CD14-positive monocyte (primary cell): ENCODE measurements around the gene PTPN12. TPM values are rescaled to one million over a fixed set of nuclear protein-coding genes. Genes with fewer than 3 reads are reported as not detected.
A peak's percentile ranks its signal among the peaks of the same experiment; 100 is the strongest.

Source experiments
- DNase-seq, 3 donors: peaks; one replicate each; pipeline ENCODE4 v3.0.0-alpha.2; 2011 to 2022
- H2AFZ ChIP-seq: 2 replicates; pipeline ENCODE4 v1.6.0; 2012; ENCODE audit warnings: mild to moderate bottlenecking, low read depth, low read length, inconsistent platforms; ENCODE audit not compliant: insufficient read depth, poor library complexity, severe bottlenecking
- H3K27ac ChIP-seq, 2 donors: 1 replicate in 1 of 2; 2 replicates in 1 of 2; pipeline ENCODE4 v1.5.1; 2012 to 2013; ENCODE audit warnings: low read length in 2 of 2, control low read depth in 1 of 2, inconsistent platforms in 1 of 2, low read depth in 1 of 2, mild to moderate bottlenecking in 1 of 2
- H3K27me3 ChIP-seq, 2 donors: one replicate each; pipeline versions ENCODE4 v1.6.0 to v1.6.1; 2011 to 2013; ENCODE audit warnings: low read length in 2 of 2; ENCODE audit not compliant: control insufficient read depth in 2 of 2, insufficient read depth in 2 of 2
- H3K36me3 ChIP-seq, 2 donors: replicated peaks in 1 of 2; 1 replicate in 1 of 2; 2 replicates in 1 of 2; pipeline versions ENCODE4 v1.5.1 to v1.6.1; 2012 to 2013; ENCODE audit warnings: low read length in 2 of 2, control low read depth in 1 of 2, inconsistent platforms in 1 of 2, mild to moderate bottlenecking in 1 of 2; ENCODE audit not compliant: insufficient read depth in 2 of 2, control insufficient read depth in 1 of 2
- H3K4me1 ChIP-seq, 2 donors: 1 replicate in 1 of 2; 2 replicates in 1 of 2; pipeline versions ENCODE4 v1.5.1 to v1.6.1; 2012 to 2013; ENCODE audit warnings: low read length in 2 of 2, control low read depth in 1 of 2, inconsistent platforms in 1 of 2, mild to moderate bottlenecking in 1 of 2, moderate library complexity in 1 of 2; ENCODE audit not compliant: insufficient read depth in 2 of 2, control insufficient read depth in 1 of 2
- H3K4me2 ChIP-seq: replicated peaks from 2 replicates; pipeline ENCODE3; 2012; ENCODE audit warnings: low read length, moderate library complexity, mild to moderate bottlenecking; ENCODE audit not compliant: poor library complexity, severe bottlenecking; ENCODE audit errors: extremely low read depth
- H3K4me3 ChIP-seq, 3 experiments: fragments of 200-600 bp in 1 of 3; sonication (generic) in 1 of 3; replicated peaks in 1 of 3; 1 replicate in 2 of 3; 2 replicates in 1 of 3; pipeline ENCODE4 v1.5.1; 2011 to 2013; ENCODE audit warnings: low read length in 3 of 3, mild to moderate bottlenecking in 3 of 3, control low read depth in 2 of 3, low read depth in 2 of 3, inconsistent platforms in 1 of 3, moderate library complexity in 1 of 3
- H3K79me2 ChIP-seq: 2 replicates; pipeline ENCODE4 v1.6.0; 2012; ENCODE audit warnings: mild to moderate bottlenecking, control low read depth, inconsistent platforms, low read length, moderate library complexity; ENCODE audit not compliant: insufficient read depth
- H3K9ac ChIP-seq: 2 replicates; pipeline ENCODE4 v1.6.0; 2017; ENCODE audit warnings: low read length, mild to moderate bottlenecking; ENCODE audit not compliant: insufficient read depth, poor library complexity, severe bottlenecking
- H3K9me3 ChIP-seq, 2 donors: replicated peaks in 1 of 2; 1 replicate in 1 of 2; 2 replicates in 1 of 2; pipeline versions ENCODE4 v1.5.1 to v1.6.1; 2012 to 2013; ENCODE audit warnings: low read length in 2 of 2, control low read depth in 1 of 2; ENCODE audit not compliant: control insufficient read depth in 1 of 2, insufficient read depth in 1 of 2
- H4K20me1 ChIP-seq: 2 replicates; pipeline ENCODE4 v1.6.0; 2012; ENCODE audit warnings: mild to moderate bottlenecking, low read length, control low read depth, moderate library complexity; ENCODE audit not compliant: insufficient read depth
- H3K27ac Mint-ChIP-seq, 7 donors: one replicate each; pipeline ENCODE4 v1.8.0; 2020; ENCODE audit warnings: mild to moderate bottlenecking in 7 of 7, mixed read lengths in 7 of 7, moderate library complexity in 6 of 7, inconsistent platforms in 2 of 7
- H3K27me3 Mint-ChIP-seq, 3 donors: one replicate each; pipeline ENCODE4 v1.8.0; 2021 to 2022; ENCODE audit warnings: low read depth in 3 of 3, mild to moderate bottlenecking in 3 of 3, mixed read lengths in 3 of 3, moderate library complexity in 3 of 3, inconsistent platforms in 1 of 3
- H3K36me3 Mint-ChIP-seq, 2 donors: one replicate each; pipeline ENCODE4 v1.8.0; 2020; ENCODE audit warnings: mixed read lengths in 2 of 2, inconsistent platforms in 1 of 2, mild to moderate bottlenecking in 1 of 2
- H3K4me1 Mint-ChIP-seq: one replicate; pipeline ENCODE4 v1.8.0; 2020; ENCODE audit warnings: mild to moderate bottlenecking, mixed read lengths
- H3K4me3 Mint-ChIP-seq, 2 donors: one replicate each; pipeline ENCODE4 v1.8.0; 2020; ENCODE audit warnings: mild to moderate bottlenecking in 2 of 2, mixed read lengths in 2 of 2, moderate library complexity in 1 of 2
- H3K9me3 Mint-ChIP-seq, 7 donors: one replicate each; pipeline ENCODE4 v1.8.0; 2020 to 2022; ENCODE audit warnings: mixed read lengths in 7 of 7, mild to moderate bottlenecking in 6 of 7, moderate library complexity in 6 of 7, inconsistent platforms in 2 of 7
- CTCF ChIP-seq: fragments of 200-600 bp; IDR thresholded peaks from one replicate; pipeline ENCODE4 v1.8.0; 2022; ENCODE audit warnings: antibody characterized with exemption, mild to moderate bottlenecking
- WGBS: methylation state at CpG from one replicate; pipeline ENCODE4 v1.1.5; 2013; ENCODE audit warnings: missing lambda C conversion rate; ENCODE audit not compliant: insufficient coverage; 5-methylcytosine and 5-hydroxymethylcytosine counted together
- intact Hi-C, 2 donors: fragments of 100-400 bp; cut with micrococcal nuclease; formaldehyde crosslinking; loops; one replicate each; pipeline versions ENCODE4 v1.15.0 to v1.15.1; 2023
- polyA plus RNA-seq, 3 donors: library from polyadenylated mRNA; depleted of rRNA in 1 of 3; unstranded in 2 of 3; stranded (reverse) in 1 of 3; fragments of 300-500 nt in 2 of 3; fragments of >200 nt in 1 of 3; fragmentation: Illumina TruSeq in 2 of 3; gene quantifications; 1 replicate in 2 of 3; 2 replicates in 1 of 3; pipeline ENCODE4 v1.2.3, GENCODE V29; 2012 to 2021

PTPN12 gene
- polyA plus RNA-seq, 3 donors, result 6.6 to 36.7 (median 11.8) TPM

- TF ChIP-seq CTCF, result no peak
- no peak overlapping the region for H2AFZ ChIP-seq
- no peaks in the 10 kb centered on the region for H3K27me3 ChIP-seq
- Mint-ChIP-seq H3K27me3 (peaks cover 0 to 1% (median 0%) of the 10 kb centered on the region in 3 donors), H3K4me1 (peaks cover 12% of the 10 kb centered on the region), H3K9me3 (peaks cover 0 to 3% (median 0%) of the 10 kb centered on the region in 7 donors), H3K4me3 (no peak overlapping the region), H3K36me3 (peaks cover 12 to 29% of the 10 kb centered on the region in 2 donors), H3K27ac (no peak overlapping the region)
- H3K4me2 ChIP-seq, result no peak overlapping the region
- H3K36me3 ChIP-seq, result peaks cover 5 to 25% of the 10 kb centered on the region in 2 donors
- no peaks in the 10 kb centered on the region for H3K79me2 ChIP-seq
- H4K20me1 ChIP-seq, result no peaks in the 10 kb centered on the region
- H3K4me3 ChIP-seq, result no peak overlapping the region
- intact Hi-C loops, result no loop called here
- H3K9me3 ChIP-seq, result no peaks in the 10 kb centered on the region
- H3K9ac ChIP-seq, result no peak overlapping the region
- DNase-seq, result no peak
- H3K4me1 ChIP-seq, result peaks cover 7 to 8% of the 10 kb centered on the region in 2 donors
- WGBS, result 93% methylated on average over 2 of the region's 7 CpGs
- H3K27ac ChIP-seq, result no peak overlapping the region
Measured at GRCh38 chr7:77680266-77680665, 143.2 kb downstream of the PTPN12 start.

GRCh38 chr7:77684030-77684429, 146.9 kb downstream of the PTPN12 start:
- Mint-ChIP-seq H3K27ac (peak overlapping the region in 3 of 7 donors; percentile 51 to 55 (median 54)), H3K36me3 (peaks cover 14 to 24% of the 10 kb centered on the region in 2 donors), H3K4me3 (no peak overlapping the region), H3K9me3 (peaks cover 0 to 3% (median 0%) of the 10 kb centered on the region in 7 donors), H3K4me1 (peaks cover 30% of the 10 kb centered on the region), H3K27me3 (no peaks in the 10 kb centered on the region)
- H3K4me3 ChIP-seq, result no peak overlapping the region
- no peak for TF ChIP-seq CTCF
- H3K4me1 ChIP-seq, result peaks cover 14 to 18% of the 10 kb centered on the region in 2 donors
- no peak for DNase-seq
- peaks cover 5 to 25% of the 10 kb centered on the region in 2 donors for H3K36me3 ChIP-seq
- WGBS, result 75% methylated on average over 8 of the region's 9 CpGs
- no peak overlapping the region for H3K9ac ChIP-seq
- no peak overlapping the region for H3K27ac ChIP-seq
- no peak overlapping the region for H3K4me2 ChIP-seq
- no peak overlapping the region for H2AFZ ChIP-seq
- no peaks in the 10 kb centered on the region for H3K27me3 ChIP-seq
- no peaks in the 10 kb centered on the region for H4K20me1 ChIP-seq
- H3K79me2 ChIP-seq, result peaks cover 9% of the 10 kb centered on the region
- intact Hi-C loops, result no loop called here
- H3K9me3 ChIP-seq, result no peaks in the 10 kb centered on the region
